Endothelial cell of umbilical vein (primary cell): Measurements from ENCODE around the gene KIF1B. TPM values are rescaled to one million over a fixed set of nuclear protein-coding genes. Genes with fewer than 3 reads are reported as not detected.
"Not testable (repeated sequence)": the region's sequence is repeated elsewhere in the genome, so short reads cannot be mapped to it uniquely, and the experiment has no call there.

ENCODE experiments used
- BruUV-seq: library from RNA; stranded (reverse); fragments of 400-500 nt; replicated peaks from 2 replicates; lab custom pipeline; 2021; lab: Mats Ljungman, UMichigan
- CTCF ChIA-PET: fragments of 300-600, 350-600 bp; sonication (Branson Sonifier 250); formaldehyde crosslinking; loops from one replicate; lab custom pipeline; 2021; ENCODE audit warnings: antibody characterized with exemption, inconsistent platforms; lab: Charles Lee
- POLR2A ChIA-PET: fragments of 300-600, 350-600 bp; sonication (Branson Sonifier 250); formaldehyde crosslinking; loops from one replicate; lab custom pipeline; 2021; ENCODE audit warnings: antibody characterized with exemption, inconsistent platforms; lab: Charles Lee
- DNase-seq: peaks from one replicate; pipeline ENCODE4 v3.0.0-alpha.2; 2011; ENCODE audit warnings: low read depth, low spot score
- FAIRE-seq: peaks from 2 replicates; lab custom pipeline; 2011; peaks lifted over from hg19 to GRCh38; lab: Jason Lieb, UNC
- H2AFZ ChIP-seq: 2 replicates; pipeline ENCODE4 v1.6.0; 2012; ENCODE audit warnings: low read depth, low read length, control low read depth, inconsistent platforms
- H3K27ac ChIP-seq: 2 replicates; pipeline ENCODE4 v1.5.1; 2011; ENCODE audit warnings: low read depth, mild to moderate bottlenecking, control low read depth, low read length, moderate library complexity; ENCODE audit not compliant: insufficient read depth
- H3K27me3 ChIP-seq, 2 experiments: 2 replicates each; pipeline versions ENCODE4 v1.6.0 to v1.6.1; 2011; ENCODE audit warnings: low read length in 2 of 2, mixed read lengths in 1 of 2; ENCODE audit not compliant: control insufficient read depth in 2 of 2, insufficient read depth in 2 of 2
- H3K36me3 ChIP-seq, 2 experiments: 2 replicates in 1 of 2; 3 replicates in 1 of 2; pipeline ENCODE4 v1.5.1; 2011; ENCODE audit warnings: low read length in 2 of 2, mild to moderate bottlenecking in 1 of 2, moderate library complexity in 1 of 2; ENCODE audit not compliant: control insufficient read depth in 2 of 2, insufficient read depth in 2 of 2; ENCODE audit errors: extremely low read depth in 1 of 2
- H3K4me1 ChIP-seq: 3 replicates; pipeline ENCODE4 v1.5.1; 2011; ENCODE audit warnings: mild to moderate bottlenecking, low read length; ENCODE audit not compliant: control insufficient read depth, insufficient read depth; ENCODE audit errors: extremely low read depth
- H3K4me2 ChIP-seq: 2 replicates; pipeline ENCODE4 v1.6.1; 2011; ENCODE audit warnings: low read length, control low read depth, mixed read lengths; ENCODE audit not compliant: insufficient read depth
- H3K4me3 ChIP-seq, 3 experiments: fragments of 200-600 bp in 1 of 3; sonication (generic), shearing (Covaris generic) in 1 of 3; replicated peaks in 1 of 3; 2 replicates each; pipeline ENCODE4 v1.5.1; 2011 to 2016; ENCODE audit warnings: control low read depth in 3 of 3, low read length in 3 of 3, mild to moderate bottlenecking in 2 of 3, inconsistent platforms in 1 of 3, low read depth in 1 of 3, moderate library complexity in 1 of 3; ENCODE audit not compliant: insufficient read depth in 1 of 3
- H3K79me2 ChIP-seq: 2 replicates; pipeline ENCODE4 v1.6.0; 2012; ENCODE audit warnings: low read length, inconsistent platforms; ENCODE audit not compliant: control insufficient read depth, insufficient read depth
- H3K9ac ChIP-seq: replicated peaks from 2 replicates; pipeline ENCODE3; 2011; ENCODE audit warnings: low read length, control low read depth; ENCODE audit not compliant: insufficient read depth; ENCODE audit errors: extremely low read depth
- H3K9me1 ChIP-seq: replicated peaks from 3 replicates; pipeline ENCODE4 v1.6.0; 2011; ENCODE audit warnings: mild to moderate bottlenecking, low read length; ENCODE audit not compliant: control insufficient read depth, insufficient read depth; ENCODE audit errors: extremely low read depth
- H3K9me3 ChIP-seq: replicated peaks from 2 replicates; pipeline ENCODE4 v1.5.1; 2012; ENCODE audit warnings: low read length, inconsistent platforms; ENCODE audit not compliant: control insufficient read depth, insufficient read depth
- H4K20me1 ChIP-seq: replicated peaks from 2 replicates; pipeline ENCODE3; 2011; ENCODE audit warnings: mild to moderate bottlenecking, low read length; ENCODE audit not compliant: control insufficient read depth, insufficient read depth; ENCODE audit errors: extremely low read depth
- CTCF ChIP-seq, 2 donors: IDR thresholded peaks; 1 replicate in 1 of 2; 2 replicates in 1 of 2; pipeline ENCODE4 v1.5.1; 2011; ENCODE audit warnings: low read length in 2 of 2, mild to moderate bottlenecking in 2 of 2, moderate library complexity in 2 of 2, control low read depth in 1 of 2, inconsistent platforms in 1 of 2, low read depth in 1 of 2; ENCODE audit not compliant: insufficient read depth in 1 of 2; ENCODE audit errors: extremely low read depth in 1 of 2
- EZH2 ChIP-seq: IDR thresholded peaks from 2 replicates; pipeline ENCODE4 v1.6.1; 2012; ENCODE audit warnings: borderline replicate concordance, low read depth, mild to moderate bottlenecking, moderate library complexity, low read length, inconsistent platforms; ENCODE audit not compliant: severe bottlenecking
- MYC ChIP-seq: IDR thresholded peaks from one replicate; pipeline ENCODE4 v1.6.1; 2011; ENCODE audit warnings: mild to moderate bottlenecking, low read depth, low read length
- dilution Hi-C: fragments of 300-500 bp; cut with MboI; formaldehyde crosslinking; loops from one replicate; pipeline ENCODE4 v1.15.0; 2019; ENCODE audit warnings: low sequenced_read_pairs; ENCODE audit not compliant: extremely low pct_ligation_motif_present
- intact Hi-C: fragments of 100-400 bp; cut with micrococcal nuclease; formaldehyde crosslinking; loops from one replicate; pipeline ENCODE4 v1.10.0; 2022
- polyA plus RNA-seq, 4 experiments: library from polyadenylated mRNA; depleted of rRNA in 3 of 4; stranded (reverse) in 3 of 4; unstranded in 1 of 4; fragments of >200 nt; gene quantifications; 2 replicates each; pipeline versions ENCODE4 v1.2.1 to v1.2.3, GENCODE V29; 2011 to 2012; ENCODE audit warnings: missing spikeins in 1 of 4
- total RNA-seq: library from RNA; stranded (reverse); gene quantifications from 2 replicates; pipeline ENCODE4 v1.2.3, GENCODE V29; 2021

KIF1B gene
- total and polyA plus RNA-seq, 2 donors (not counting 3 experiments of a cell fraction or from before 2014, with no cell fraction given), result 14.8 to 58.6 TPM

GRCh38 chr1:10374442-10374860, 164.1 kb downstream of the KIF1B start:
- Histone ChIP-seq H3K36me3 (peaks cover 9 to 27% of the 10 kb centered on the region in 2 experiments), H4K20me1 (no peaks in the 10 kb centered on the region), H3K27ac (no peak overlapping the region), H3K9ac (no peak overlapping the region), H3K79me2 (no peaks in the 10 kb centered on the region), H3K9me3 (no peaks in the 10 kb centered on the region), H3K4me2 (no peak overlapping the region), H3K4me3 (no peak overlapping the region), H2AFZ (no peak overlapping the region), H3K27me3 (no peaks in the 10 kb centered on the region), H3K4me1 (peaks cover 3% of the 10 kb centered on the region), H3K9me1 (no peaks in the 10 kb centered on the region)
- CTCF ChIA-PET, result interaction anchor here (1.2 to 3.1 kb wide), 3 partner anchors 13 to 56 kb away, joined by 4 to 11 read pairs (median 6); partner anchors contain the start of gene CENPS
- no peak for DNase-seq
- POLR2A ChIA-PET, result interaction anchor here (0.6 kb wide), 1 partner anchor 41 kb away, joined by 3 read pairs; no protein-coding TSS in a partner anchor
- no peak for TF ChIP-seq EZH2
- TF ChIP-seq CTCF (IDR thresholded peaks at IDR 0.05; ENCODE audit: extremely low read depth in 1 of 2, insufficient read depth in 1 of 2, low read depth in 1 of 2, low read length in 2 of 2), result no peak
- TF ChIP-seq MYC, result no peak
- no peak for FAIRE-seq
- dilution Hi-C loops (no loop called here), intact Hi-C loops (no loop called here)
- BruUV-seq, result no TSS peak

DNA sequence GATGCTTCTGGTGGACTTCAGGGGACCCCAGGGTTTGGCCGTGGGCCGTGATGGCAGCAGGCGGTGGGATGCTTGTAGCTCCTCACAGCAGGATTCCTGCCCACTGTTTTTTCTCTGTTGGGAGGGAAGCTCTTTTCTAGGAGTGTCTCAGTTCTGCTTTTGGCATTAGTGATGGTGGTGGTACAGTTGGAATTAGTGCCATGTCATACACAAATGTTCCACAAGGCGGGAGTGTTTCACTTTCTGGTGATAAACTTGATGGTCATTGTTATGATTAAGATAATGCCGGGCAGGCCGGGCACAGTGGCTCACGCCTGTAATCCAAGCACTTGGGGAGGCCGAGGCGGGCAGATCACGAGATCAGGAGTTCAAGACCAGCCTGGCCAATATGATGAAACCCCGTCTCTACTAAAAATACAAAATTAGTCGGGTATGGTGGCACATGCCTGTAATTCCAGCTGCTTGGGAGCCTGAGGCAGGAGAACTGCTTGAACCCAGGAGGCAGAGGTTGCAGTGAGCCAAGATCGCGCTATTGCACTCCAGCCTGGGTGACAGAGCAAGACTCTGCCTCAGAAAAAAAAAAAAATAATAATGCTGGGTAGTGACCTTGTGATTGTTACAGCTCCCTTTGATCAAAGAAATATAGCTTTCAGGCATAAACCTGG, 167.1 kb downstream of the KIF1B start:
- H3K4me2 ChIP-seq, H3K9ac ChIP-seq, H2AFZ ChIP-seq, dilution Hi-C loops, H3K4me3 ChIP-seq, H3K79me2 ChIP-seq, H4K20me1 ChIP-seq, H3K4me1 ChIP-seq, H3K27me3 ChIP-seq, H3K9me3 ChIP-seq, H3K9me1 ChIP-seq: not testable (repeated sequence)
- ChIA-PET POLR2A (interaction anchor here (0.9 to 1.4 kb wide), 2 partner anchors 21 to 167 kb away, joined by 3 to 6 read pairs; partner anchors contain the start of genes KIF1B and PGD), CTCF (interaction anchor here (0.5 to 2.3 kb wide), 24 partner anchors 8 to 180 kb away, joined by 3 to 58 read pairs (median 4); partner anchors contain the start of genes CENPS and PGD)
- Histone ChIP-seq H3K36me3 (peaks cover 2 to 20% of the 10 kb centered on the region in 2 experiments), H3K27ac (peak overlapping the region; percentile 51)
- peak; percentile 59 to 64 for TF ChIP-seq CTCF (IDR thresholded peaks at IDR 0.05; ENCODE audit: extremely low read depth in 1 of 2, insufficient read depth in 1 of 2, low read depth in 1 of 2, low read length in 2 of 2)
- peak; percentile 94 for FAIRE-seq
- intact Hi-C loops, result loop anchor here (1.0 to 5.0 kb wide), 4 partner anchors 21 to 490 kb away; no protein-coding TSS in a partner anchor
- peak; percentile 82 for DNase-seq
- BruUV-seq, result TSS peak; percentile 14
